ENCODE measurements around the gene MUC12. TPM values are rescaled to one million over a fixed set of nuclear protein-coding genes. Genes with fewer than 3 reads are reported as not detected.
A peak's percentile ranks its signal among the peaks of the same experiment; 100 is the strongest.

The MUC12 gene
- total and polyA plus RNA-seq, 2 of the 13 experiments (the other 11 are each of a cell fraction or from before 2014, with no cell fraction given): not detected

DNA sequence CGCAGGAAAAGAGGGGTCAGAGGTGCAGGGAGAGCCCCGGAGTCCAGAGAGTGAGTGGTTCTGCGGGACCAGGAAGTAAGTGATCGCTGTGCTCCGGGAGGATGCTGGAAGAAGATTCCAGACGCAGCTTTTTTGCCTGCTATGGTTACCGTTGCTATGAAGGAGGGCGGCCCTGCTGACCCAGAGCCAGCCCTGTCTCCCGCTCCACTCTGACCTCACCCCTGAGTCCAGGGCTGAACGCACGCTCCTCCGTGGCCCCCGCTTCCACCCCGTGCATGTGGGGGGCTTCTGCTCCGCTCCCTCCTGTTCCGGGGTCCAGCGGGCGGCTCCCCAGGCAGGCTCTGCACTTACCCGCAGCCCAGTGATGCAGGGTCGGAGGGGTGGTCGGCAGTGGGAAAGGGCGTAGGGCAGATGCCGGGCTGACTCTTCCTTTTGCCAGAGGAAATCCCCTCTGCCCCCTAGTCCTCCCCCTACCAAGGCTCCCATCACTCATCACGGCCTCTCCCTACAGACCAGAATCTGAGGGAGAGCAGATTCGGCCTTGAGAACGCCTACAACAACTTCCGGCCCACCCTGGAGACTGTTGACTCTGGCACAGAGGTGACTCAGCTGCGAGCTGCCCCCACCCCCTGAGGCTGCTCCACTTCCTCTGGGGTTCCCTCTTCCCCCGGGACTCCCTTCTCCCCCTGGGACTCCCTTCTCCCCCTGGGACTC is 47.9 kb downstream of the MUC12 start (continued):
- TF ChIP-seq, protein P1, sequence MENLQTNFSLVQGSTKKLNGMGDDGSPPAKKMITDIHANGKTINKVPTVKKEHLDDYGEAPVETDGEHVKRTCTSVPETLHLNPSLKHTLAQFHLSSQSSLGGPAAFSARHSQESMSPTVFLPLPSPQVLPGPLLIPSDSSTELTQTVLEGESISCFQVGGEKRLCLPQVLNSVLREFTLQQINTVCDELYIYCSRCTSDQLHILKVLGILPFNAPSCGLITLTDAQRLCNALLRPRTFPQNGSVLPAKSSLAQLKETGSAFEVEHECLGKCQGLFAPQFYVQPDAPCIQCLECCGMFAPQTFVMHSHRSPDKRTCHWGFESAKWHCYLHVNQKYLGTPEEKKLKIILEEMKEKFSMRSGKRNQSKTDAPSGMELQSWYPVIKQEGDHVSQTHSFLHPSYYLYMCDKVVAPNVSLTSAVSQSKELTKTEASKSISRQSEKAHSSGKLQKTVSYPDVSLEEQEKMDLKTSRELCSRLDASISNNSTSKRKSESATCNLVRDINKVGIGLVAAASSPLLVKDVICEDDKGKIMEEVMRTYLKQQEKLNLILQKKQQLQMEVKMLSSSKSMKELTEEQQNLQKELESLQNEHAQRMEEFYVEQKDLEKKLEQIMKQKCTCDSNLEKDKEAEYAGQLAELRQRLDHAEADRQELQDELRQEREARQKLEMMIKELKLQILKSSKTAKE (CRISPR knock-in tag; IDR thresholded peaks at IDR 0.05; ENCODE audit: borderline replicate concordance): peak; percentile 73
- TF ChIP-seq ERF (CRISPR knock-in tag; IDR thresholded peaks at IDR 0.05) (peak; percentile 68; the same call in 1 of the 2 replicates), RFX1 (IDR thresholded peaks at IDR 0.05) (peak; percentile 78; the same call in 1 of the 2 replicates), ZNF501 (CRISPR knock-in tag; IDR thresholded peaks at IDR 0.05) (peak; percentile 47; the same call in 1 of the 2 replicates), ELF3 (CRISPR knock-in tag; IDR thresholded peaks at IDR 0.05) (peak; percentile 64), TAF15 (IDR thresholded peaks at IDR 0.05; ENCODE audit: low read depth, low read length, poor library complexity, severe bottlenecking) (no peak), ASH2L (IDR thresholded peaks at IDR 0.05; ENCODE audit: insufficient read length, low read depth, low read length) (peak; percentile 21), CCDC6 (CRISPR knock-in tag; IDR thresholded peaks at IDR 0.05) (no peak), ZSCAN21 (CRISPR knock-in tag; IDR thresholded peaks at IDR 0.05; ENCODE audit: borderline replicate concordance) (no peak), MEF2D (CRISPR knock-in tag; IDR thresholded peaks at IDR 0.05) (no peak), ZNF251 (CRISPR knock-in tag; IDR thresholded peaks at IDR 0.05) (no peak)
- TF ChIP-seq, protein P2, sequence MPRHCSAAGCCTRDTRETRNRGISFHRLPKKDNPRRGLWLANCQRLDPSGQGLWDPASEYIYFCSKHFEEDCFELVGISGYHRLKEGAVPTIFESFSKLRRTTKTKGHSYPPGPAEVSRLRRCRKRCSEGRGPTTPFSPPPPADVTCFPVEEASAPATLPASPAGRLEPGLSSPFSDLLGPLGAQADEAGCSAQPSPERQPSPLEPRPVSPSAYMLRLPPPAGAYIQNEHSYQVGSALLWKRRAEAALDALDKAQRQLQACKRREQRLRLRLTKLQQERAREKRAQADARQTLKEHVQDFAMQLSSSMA (CRISPR knock-in tag; IDR thresholded peaks at IDR 0.05): no peak
- TF ChIP-seq, protein P3, sequence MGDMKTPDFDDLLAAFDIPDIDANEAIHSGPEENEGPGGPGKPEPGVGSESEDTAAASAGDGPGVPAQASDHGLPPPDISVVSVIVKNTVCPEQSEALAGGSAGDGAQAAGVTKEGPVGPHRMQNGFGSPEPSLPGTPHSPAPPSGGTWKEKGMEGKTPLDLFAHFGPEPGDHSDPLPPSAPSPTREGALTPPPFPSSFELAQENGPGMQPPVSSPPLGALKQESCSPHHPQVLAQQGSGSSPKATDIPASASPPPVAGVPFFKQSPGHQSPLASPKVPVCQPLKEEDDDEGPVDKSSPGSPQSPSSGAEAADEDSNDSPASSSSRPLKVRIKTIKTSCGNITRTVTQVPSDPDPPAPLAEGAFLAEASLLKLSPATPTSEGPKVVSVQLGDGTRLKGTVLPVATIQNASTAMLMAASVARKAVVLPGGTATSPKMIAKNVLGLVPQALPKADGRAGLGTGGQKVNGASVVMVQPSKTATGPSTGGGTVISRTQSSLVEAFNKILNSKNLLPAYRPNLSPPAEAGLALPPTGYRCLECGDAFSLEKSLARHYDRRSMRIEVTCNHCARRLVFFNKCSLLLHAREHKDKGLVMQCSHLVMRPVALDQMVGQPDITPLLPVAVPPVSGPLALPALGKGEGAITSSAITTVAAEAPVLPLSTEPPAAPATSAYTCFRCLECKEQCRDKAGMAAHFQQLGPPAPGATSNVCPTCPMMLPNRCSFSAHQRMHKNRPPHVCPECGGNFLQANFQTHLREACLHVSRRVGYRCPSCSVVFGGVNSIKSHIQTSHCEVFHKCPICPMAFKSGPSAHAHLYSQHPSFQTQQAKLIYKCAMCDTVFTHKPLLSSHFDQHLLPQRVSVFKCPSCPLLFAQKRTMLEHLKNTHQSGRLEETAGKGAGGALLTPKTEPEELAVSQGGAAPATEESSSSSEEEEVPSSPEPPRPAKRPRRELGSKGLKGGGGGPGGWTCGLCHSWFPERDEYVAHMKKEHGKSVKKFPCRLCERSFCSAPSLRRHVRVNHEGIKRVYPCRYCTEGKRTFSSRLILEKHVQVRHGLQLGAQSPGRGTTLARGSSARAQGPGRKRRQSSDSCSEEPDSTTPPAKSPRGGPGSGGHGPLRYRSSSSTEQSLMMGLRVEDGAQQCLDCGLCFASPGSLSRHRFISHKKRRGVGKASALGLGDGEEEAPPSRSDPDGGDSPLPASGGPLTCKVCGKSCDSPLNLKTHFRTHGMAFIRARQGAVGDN (CRISPR knock-in tag; IDR thresholded peaks at IDR 0.05): peak; percentile 50; the same call in 1 of the 2 replicates

All from HepG2 (cell line).